ENCODE results near the gene NDUFS2.

DNA sequence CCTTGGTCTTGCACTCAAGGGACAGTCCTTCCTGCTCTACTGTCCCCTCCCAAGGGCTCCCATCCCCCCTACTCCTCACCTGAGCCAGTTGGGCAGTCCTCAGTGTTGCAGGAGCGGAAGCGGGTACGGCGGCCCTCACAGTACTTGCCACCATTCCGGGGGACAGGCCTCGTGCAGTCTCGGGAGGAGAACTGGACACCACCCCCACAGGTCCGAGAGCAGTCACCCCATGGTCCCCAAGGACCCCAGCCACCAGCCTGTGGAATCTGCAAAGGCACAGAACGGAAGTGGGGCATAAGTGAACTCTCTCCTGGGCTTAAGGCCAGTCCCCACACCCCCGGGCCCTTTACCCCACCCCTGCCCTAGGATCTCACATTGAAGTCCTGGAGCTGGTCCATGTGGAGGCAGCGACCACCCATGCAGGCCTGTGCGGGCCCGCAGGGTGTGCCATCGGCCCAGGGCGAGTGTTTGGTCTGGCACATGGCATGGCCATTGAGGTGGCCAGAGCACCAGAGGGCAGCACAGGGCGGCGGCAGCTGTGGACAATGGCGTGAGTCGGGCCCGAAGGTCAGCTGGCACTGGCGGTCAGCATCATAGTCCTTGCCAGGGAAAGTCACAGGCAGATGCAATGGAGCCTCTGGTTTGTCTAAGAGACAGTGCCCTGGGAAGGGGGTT lies 8.5 kb upstream of the NDUFS2 start:
- TF ChIP-seq ZNF274 (IDR thresholded peaks at IDR 0.05; ENCODE audit: low read depth, low read length) (no peak), SUZ12 (IDR thresholded peaks at IDR 0.05; ENCODE audit: extremely low read depth, insufficient read depth, insufficient read length) (no peak), YY1 (IDR thresholded peaks at IDR 0.05; ENCODE audit: insufficient read depth, insufficient read length) (no peak)
